ENCODE results near the gene CUL2.
"Not testable (repeated sequence)": the region's sequence is repeated elsewhere in the genome, so short reads cannot be mapped to it uniquely, and the experiment has no call there.

CUL2 gene

DNA sequence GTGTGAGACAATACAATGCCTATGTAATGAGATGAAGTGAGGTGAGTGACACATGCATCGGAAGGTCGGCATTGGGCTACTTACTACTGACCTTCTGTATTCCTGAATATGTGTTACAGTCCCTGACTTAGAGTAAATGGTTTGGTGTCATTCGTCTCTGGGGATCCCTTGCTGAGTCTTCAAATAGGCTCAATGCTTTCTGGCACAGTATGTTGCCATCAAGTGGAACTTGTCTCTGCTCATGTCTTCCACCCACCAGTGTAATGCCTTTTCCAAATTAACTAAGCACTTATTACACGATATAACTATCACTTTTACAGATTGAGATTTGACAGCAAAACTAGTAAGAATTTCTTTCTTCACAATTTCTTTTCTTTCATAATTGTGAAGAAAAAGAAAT is 10.9 kb downstream of the CUL2 start:
- no peak for DNase-seq

DNA sequence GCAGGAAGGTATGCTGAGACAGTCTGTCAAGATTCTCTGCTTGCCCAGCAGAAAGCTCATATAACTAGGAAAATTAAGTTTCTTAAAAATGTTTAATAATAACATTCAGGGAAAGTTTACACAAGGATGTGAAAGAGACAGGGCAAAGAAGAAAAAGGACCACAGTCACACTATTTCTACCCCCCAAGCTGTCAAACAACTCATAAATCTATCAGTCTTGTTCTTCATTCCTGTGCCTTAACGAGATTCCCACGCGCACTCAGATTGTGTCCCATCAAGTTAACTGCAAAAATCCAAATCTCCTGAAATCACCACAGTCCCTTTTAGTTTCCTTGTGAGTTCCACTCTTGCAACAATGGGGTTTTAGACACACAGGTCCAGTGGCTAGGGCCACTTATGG is 14.9 kb downstream of the CUL2 start:
- DNase-seq, result no peak

DNA sequence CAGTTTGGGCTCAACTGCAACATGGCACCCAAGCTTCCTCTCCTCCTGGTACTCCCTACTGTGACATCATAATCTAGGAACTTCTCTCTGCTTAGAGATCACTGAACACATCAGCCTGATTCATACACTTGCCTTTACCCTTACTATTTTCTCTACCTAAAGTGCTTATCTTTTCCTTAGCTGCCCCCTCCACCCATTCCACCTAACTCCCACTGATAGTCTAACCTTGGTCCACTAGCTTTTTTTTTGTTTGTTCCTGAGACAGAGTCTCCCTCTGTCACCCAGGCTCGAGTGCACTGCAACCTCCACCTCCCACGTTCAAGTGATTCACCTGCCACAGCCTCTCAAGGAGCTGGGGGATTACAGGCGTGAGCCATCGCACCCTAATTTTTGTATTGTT is 15.9 kb downstream of the CUL2 start:
- no peak for DNase-seq

DNA sequence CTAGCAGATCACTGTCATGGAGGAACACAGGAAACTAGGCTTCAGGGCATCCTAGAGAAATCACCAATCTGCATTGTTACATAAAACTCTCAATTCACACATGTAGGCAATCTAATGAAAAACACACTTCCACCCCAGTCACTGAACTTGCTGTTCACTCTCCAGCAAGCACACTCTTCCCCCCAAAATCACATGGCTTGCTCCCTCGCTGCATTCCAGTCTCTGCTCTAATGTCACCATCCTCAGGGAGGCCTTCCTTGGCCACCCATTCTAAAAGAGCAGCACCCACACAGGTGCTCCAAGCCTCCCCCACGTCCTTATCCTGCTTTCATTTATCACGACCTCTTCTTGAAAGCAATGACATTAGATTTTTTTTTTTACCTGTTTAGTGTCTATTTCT is 19.6 kb downstream of the CUL2 start:
- no peak for DNase-seq

DNA sequence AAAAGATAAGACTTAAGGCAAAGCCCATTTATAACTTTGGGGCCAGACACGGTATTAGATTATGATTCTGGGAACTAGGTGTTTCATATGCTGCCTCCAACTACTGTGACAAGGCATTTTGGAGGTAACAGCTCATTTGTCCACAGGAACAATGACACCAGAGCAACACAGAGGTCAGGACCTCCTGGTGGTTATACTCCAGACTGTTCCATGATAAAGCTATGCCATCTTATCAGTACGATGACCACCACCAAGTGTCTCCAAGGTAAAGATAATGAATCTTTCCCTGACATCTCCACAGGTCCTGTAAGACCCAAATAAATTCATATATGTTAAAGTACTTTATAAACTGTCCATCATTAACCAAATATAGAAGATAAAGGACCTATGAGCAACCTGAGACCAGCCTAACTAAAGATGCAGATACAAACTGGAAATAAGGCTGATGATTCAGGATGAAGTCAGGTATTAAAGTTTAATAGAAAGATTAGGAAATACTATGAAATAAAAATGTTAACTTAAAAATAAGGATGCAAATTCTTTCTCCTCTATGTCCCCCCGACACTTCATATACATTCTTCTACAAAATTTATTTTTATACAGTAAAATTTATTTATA is 26.2 kb downstream of the CUL2 start:
- DNase-seq, result no peak

DNA sequence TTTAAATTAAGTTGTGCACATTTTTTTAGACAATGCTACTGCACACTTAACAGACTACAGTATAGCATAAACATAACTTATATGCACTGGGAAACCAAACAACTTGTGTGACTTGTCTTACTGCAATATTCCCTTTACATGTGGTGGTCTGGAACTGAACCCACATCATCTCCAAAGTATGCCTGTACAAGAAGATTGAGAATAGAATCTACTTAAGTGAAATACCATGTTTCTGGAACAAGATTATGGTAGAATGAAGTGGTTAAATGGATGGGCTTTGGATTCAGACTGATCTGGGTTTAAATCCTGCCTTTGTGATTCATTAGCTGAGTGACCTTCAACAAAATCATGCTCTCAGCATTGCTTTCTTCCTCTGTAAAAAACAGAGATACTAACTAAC is 30.7 kb downstream of the CUL2 start:
- DNase-seq, result no peak

DNA sequence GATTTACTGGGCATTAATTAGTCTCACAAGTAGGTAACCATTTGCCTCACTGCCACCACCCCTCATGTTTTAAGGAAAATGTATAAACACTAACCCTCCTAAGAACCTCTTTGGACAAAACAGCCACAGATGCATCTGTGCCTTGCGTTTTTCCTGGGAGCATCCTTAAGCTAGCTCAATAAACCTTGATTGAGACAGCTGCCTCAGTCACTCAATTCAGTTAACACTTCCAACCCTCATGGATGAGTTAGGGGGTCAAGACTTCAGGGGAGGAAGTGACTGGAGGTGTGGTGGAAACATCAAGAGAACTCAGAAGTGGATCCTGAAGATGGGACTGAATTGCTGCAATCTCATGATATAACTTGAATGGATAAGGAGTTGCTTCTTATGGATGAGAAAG is 31.5 kb downstream of the CUL2 start:
- no peak for DNase-seq

DNA sequence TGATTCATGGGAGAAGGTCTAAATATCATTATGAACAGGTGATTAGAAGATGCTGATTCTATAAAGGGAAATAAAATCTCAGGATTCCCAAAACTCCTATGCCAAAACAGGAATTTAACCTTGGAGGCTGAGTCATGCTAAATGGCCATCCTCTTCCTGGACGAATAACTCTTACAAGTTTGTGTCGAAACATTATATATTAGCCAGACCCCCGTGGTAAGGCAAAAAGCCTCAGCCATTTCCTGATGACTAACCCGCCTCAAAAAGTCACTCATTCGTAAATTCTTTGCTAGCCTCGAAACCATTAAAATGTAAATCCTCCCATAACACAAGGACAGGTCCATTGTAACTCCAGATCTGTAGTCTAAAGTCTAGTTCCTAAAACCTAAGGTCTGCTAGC is 32.0 kb downstream of the CUL2 start:
- DNase-seq, result no peak

DNA sequence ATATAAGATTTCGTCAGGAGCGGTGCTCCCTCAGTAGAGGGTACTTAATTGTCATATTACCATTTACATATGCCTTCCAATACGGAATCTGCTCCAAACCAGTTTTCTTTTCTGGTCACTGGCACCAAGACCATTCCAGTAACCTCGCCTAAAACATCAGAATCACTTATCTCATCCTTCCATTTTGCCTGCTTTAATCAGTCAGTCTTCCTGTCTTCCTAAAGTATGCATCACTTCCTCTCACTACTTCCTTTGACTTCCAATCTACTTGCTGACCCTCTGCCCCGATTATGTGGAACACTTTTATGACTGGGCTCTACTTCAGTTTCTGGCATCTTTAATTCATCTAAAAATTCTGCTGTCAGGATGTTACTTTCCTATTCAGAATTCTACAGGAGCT is 33.5 kb downstream of the CUL2 start:
- no peak for DNase-seq

DNA sequence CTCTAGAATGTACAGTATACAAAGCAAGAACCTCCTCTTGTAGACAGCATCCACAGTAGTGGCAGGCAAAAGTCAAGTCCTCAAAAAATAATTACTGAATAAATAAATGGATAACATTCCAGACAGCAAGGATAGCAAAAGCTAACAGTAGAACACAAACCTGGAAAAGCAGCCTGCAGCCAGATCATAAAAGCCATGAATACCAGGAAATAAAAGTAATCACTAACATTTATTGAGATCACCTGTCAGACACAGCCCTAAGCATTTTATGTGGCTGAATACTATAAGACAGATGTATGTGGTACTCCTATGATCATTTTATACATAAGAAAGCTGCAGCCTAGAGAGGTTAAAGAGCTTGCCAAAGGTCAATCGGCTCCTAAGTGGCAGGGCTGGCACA is 34.0 kb downstream of the CUL2 start:
- DNase-seq, result no peak

DNA sequence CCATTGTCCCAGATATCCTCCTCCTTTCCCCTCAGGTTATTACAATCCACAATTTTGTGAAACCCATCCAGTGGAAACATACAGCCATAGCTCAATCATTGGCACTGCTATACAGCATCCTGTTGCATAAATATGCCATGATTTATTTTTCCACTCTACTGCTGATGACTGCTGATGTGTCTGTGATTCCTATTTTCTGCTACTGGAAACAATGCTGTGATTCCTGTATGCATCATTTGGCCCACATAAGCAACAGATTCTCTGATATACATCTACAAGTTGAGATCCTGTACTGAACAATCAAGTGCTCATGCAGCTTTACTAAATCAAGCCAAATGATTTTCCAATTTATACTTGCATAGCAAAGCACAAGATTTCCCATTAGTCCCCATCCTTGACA is 39.6 kb downstream of the CUL2 start:
- DNase-seq, result no peak

DNA sequence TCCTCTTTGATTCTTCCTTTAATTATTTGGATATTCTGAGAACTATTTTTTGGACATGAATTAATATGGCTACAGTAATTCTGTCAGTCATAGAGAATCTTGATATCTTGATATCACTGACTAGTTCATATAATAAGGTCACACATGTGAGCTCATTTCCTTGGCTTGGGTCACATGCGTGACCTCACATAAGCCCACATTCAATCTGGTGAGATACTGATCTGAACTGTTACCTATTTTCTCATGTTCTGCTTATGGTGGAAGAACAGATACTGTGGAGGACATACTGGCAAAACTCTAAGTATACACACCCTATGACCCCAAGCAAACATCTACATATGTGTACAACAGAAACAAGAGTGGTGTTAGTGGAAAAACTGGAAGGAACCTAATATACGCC is 44.1 kb downstream of the CUL2 start:
- DNase-seq, result no peak

DNA sequence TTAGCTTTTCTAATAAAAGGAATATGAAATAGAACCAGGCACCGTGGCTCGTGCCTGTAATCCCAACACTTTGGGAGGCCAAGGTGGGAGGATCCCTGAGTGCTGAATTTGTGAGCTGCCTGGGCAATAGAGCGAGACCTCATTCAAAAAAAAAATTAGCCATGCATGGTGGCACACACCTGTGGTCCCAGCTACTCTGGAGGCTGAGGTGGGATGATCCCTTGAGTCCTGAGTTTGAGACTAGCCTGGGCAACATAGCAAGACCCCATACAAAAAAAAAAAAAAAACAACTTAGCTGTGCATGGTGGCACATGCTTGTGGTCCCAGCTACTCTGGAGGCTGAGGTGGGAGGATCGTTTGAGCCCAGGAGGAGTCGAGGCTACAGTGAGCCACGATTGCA is 44.9 kb downstream of the CUL2 start:
- not testable (repeated sequence) for DNase-seq

DNA sequence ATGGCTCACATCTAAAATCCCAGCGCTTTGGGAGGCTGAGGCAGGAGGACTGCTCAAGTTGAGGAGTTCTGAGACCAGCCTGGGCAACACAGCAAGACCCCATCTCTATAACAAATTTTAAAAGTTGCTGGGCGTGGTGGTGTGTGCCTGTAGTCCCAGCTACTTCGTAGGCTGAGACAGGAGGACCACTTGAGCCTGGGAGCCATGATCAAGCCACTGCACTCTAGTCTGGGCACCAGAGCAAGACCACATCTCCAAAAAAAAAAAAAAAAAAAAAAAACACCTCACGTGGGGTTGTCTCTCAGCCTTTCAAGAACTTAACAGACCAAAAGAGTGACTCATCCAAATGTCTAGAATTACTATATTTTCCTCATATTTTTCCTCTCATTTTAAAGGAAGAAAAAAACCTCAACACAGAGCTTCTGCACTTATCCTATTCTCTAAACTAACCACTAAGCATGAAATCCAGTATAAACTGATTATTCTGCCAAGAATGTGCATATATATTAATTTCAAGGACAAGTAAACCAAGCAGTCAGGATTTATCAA is 46.3 kb downstream of the CUL2 start:
- DNase-seq, result no peak

DNA sequence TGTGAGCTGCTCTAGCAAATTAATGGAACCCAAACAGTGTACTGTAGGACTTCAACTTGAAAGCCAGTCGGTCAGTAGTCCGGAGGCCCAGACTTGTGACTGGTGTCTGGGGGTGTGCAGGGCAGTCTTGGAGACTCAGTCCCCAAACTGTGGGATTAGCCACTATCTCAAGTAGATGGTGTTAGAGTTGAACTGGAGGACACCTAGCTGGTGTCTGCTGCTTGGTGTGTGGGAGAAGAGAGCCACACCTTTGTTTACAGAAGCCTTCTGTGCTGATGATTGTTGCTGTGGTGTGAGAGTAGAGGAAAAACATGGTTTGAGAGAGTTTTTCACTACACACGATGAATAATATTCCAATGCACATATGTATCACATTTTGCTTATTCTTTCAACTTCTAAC is 47.4 kb downstream of the CUL2 start:
- no peak for DNase-seq

DNA sequence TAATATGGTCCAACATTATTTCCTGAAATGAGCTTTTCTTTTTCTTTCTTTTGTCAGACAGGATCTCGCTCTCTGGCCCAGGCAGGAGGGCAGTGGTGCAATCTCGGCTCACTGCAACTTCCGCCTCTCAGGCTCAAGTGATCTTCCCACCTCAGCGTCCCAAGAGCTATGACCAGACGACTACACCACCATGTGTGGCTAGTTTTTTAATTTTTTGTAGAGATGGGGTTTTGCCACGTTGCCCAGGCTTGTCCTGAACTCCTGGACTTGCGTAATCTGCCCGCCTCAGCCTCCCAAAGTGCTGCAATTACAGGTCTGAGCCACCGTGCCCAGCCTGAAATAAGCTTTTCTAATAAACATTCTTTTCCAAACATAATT is 48.6 kb downstream of the CUL2 start:
- no peak for DNase-seq

DNA sequence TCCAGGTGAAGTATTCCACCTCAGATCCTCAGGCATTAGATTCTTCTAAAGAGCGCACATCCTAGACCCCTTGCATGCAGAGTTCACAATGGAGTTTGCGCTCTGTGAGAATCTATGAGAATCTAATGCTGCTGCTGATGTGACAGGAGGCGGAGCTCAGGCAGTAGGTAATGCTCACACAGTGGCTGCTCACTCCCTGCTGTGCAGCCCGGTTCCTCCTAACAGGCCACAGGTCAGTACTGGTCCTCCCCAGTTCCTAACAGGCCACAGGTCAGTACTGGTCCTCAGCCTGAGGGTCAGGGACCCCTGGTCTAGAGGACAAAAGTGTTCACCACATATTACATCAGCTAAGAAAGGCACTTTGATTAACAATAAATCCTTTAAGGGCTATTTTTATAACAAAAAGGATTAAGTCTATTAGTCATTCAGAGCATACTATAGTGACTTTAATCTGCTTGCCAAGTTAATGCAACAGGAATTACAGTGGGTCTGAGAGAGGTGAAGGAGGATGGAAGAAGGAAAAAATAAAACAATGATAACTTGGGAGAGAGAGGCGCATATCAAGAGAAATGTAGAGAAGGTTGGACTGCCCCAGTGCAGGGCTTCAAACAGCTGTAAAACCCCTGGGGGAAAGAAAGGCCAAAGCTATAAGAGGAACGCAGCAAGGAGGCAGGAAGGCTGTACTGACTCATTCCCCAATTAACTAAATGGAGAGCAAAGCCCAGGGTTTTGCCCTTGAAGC is 49.2 kb downstream of the CUL2 start:
- DNase-seq, result no peak

DNA sequence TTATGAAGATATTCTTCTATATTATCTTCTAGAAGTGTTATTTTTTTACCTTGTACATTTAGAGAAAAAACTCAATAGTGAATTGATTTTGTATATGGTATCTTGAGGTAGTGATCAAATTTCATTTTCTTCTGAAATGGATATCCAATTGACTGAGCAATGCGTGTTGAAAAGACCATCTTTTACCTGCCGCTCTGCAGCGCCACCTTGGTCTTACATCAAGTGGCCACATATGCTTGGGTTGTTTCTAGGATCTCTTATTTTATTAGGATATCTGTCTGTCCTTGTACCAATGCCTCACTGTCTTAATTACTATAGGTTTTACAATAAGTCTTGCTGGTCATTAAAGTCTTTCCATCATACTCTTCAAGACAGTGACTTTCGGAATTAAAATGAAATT is 53.0 kb downstream of the CUL2 start:
- no peak for DNase-seq

DNA sequence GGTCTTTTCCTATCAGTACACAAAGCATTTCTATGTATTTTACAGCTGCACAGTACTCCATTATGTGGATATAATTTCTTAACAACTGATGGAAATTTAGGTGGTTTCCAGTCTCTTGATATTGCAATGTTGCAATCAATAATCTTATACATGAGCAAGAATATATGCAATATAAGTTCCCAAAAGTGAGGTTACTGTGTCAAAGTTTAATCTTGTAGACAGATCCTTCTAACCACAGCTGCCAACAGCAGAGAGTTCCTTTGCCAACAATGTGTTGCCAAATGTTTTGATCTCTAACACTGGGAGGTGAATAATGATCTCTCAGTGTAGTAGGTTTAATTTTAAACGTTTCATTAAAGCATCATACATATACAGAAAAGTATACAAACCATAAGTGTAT is 54.5 kb downstream of the CUL2 start:
- no peak for DNase-seq

DNA sequence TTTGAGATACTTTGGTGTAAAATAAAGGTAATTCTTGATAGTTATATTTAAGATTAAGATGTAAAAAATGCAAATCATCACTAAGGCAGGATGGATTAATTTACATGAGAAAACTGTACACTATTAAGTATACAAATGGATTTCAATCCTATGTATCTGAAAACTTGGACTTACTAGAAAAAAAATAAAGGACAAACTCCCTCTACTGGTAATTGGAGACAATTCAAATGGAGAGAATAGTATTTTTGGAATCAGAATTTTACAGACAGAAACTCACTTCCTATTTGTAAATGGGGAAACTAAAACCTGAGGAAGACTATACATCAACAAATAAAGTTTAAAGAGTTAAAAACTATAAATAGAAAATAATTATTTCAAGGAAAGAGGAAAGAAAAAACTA is 62.6 kb downstream of the CUL2 start:
- DNase-seq, result no peak

DNA sequence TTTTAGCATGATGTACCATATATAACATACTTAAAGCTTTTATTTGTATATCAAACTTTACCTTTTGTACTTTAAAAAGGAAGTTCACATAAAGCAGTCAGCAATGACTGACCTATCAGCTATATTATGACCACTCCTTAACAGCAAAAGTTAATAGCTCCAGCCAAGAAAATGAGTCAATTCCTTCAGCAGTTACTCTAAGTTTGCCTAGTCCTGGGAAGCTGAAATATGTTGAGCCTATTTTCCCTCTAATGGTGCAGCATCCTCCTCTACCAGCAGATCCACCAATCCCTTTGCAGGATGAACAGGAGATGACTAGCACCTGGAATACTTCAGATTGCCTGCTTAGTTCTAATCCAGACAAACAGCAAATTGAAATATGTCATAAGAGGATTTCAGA is 64.2 kb downstream of the CUL2 start:
- no peak for DNase-seq

DNA sequence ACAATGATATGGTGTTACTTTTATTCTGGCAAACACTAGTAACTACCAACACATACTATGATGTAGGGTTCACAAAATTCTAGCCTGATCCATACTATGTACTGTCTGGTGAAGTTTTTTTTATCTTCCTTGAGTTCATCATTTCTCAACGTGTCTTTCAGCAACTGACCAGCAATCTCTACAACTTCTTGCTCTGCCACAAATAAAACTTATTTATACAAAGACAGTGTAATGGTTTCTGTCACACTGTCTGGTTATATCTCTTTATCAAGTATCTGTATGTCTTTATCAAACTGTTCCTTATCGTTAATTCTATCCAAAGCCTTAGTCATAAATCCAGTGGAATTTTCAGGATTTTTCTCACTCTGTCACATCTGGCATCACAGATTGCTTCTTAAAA is 69.7 kb downstream of the CUL2 start:
- DNase-seq, result no peak

DNA sequence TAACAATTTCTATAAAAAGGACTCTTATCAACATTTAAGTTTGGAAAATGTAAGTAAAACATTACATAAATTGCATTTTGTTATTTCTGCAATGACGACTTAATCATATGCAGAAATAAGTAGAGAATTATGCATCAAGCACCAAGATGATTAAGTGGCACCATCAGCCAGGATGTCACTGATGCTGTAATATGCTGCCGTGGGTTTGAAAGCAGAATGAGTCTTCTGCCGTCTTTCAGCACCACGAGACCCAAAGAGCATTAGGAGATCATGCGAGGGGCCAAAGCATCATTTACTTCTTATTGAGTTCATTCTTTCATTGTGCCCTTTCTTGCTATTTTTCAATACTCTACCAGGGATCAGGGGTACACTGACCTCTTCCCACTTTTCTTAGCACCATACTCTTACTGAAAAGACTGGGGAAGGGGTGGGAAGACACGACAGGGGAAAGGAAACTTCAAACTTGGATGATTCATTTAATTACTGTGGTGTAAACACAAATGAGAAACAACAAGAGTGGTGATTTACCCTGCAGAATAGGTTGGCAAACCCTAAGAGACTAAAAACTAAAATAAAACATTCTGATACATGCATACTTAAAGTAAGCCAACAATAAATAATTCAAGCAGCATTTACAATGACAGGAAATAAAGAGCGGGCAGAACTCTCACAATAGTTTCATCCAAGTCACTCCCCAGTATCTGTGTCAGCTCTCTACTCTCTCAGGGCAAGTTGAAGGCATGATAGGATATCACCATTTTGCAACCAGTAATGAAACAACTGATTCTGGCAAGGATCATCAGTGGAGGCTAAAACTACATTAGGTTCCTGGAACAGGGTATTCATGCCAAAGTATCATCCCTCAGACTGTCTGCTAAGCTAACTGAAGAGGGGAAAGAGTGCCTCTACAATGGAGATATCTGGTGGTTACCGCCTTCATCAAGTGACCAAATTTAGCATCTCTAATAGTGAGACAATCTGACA is 70.8 kb downstream of the CUL2 start:
- no peak for DNase-seq

DNA sequence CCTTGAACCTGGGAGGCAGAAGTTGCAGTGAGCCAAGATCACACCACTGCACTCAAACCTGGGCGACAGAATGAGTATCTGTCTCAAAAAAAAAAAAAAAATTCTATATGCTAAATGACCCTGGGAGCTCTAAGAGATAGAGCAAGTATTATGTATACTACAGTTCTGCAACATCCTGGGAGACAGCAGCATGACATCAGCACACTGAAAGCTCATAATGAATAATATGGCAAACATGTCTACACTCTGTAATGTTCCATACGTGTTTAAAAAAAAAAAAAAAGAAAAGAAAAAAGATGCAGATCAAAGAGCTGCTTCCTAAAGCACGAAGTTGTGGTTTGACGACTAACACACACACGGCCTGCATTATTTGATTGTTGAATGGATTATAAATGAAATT is 72.5 kb downstream of the CUL2 start:
- no peak for DNase-seq
